Measurements from ENCODE around the gene ALCAM. TPM values are rescaled to one million over a fixed set of nuclear protein-coding genes. Genes with fewer than 3 reads are reported as not detected.

The ALCAM gene
- total and polyA plus RNA-seq, 2 of the 8 experiments (the other 6 are each of a cell fraction or from before 2014, with no cell fraction given), result 10.8 to 33.0 TPM

GRCh38 chr3:105537371-105538080 lies 170.8 kb downstream of the ALCAM start:
- 88% methylated on average over 1 of the region's 1 CpG; no CpG with 5 or more reads in 1 of the 2 experiments for WGBS, 2 experiments (ENCODE audit: extremely low coverage in 1 of 2, insufficient coverage in 1 of 2, insufficient read length in 1 of 2, insufficient replicate concordance in 2 of 2, low coverage in 1 of 2, low lambda C conversion rate in 2 of 2, missing lambda C conversion rate in 1 of 2)
- Histone ChIP-seq H3K4ac (replicated peaks; ENCODE audit: insufficient read length, low read depth, low read length) (no peak overlapping the region), H4K91ac (replicated peaks; ENCODE audit: insufficient read length, low read length) (no peak overlapping the region), H2BK5ac (ENCODE audit: low read depth, low read length) (no peak overlapping the region), H3K36me3 (ENCODE audit: control insufficient read depth in 2 of 4, insufficient read depth in 4 of 4, low read length in 3 of 4) (peaks cover 0 to 35% (median 7%) of the 10 kb centered on the region in 4 experiments; a peak in 6 of 8 replicates), H2AK5ac (ENCODE audit: low read depth, low read length) (no peak overlapping the region), H3K27ac (ENCODE audit: low read depth, low read length) (no peak overlapping the region), H3K4me2 (ENCODE audit: insufficient read depth in 1 of 2, low read depth in 2 of 2, low read length in 2 of 2) (no peak overlapping the region), H2BK15ac (ENCODE audit: low read length) (no peak overlapping the region), H3K79me1 (ENCODE audit: low read depth, low read length) (no peaks in the 10 kb centered on the region), H3K9me3 (ENCODE audit: insufficient read depth in 2 of 2, low read depth in 1 of 2, low read length in 1 of 2) (no peaks in the 10 kb centered on the region), H3K56ac (replicated peaks; ENCODE audit: insufficient read length, low read depth, low read length) (no peak overlapping the region), H4K20me1 (replicated peaks in 1 of 2; ENCODE audit: control insufficient read depth in 1 of 2, insufficient read depth in 2 of 2, low read length in 2 of 2) (no peaks in the 10 kb centered on the region), H2BK12ac (ENCODE audit: low read depth, low read length) (no peak overlapping the region), H3K4me3 (ENCODE audit: extremely low read depth in 1 of 4, insufficient read depth in 2 of 4, low read depth in 3 of 4, low read length in 4 of 4) (no peak overlapping the region), H2BK20ac (ENCODE audit: low read length) (no peak overlapping the region), H4K5ac (ENCODE audit: insufficient read length, low read depth, low read length) (no peak overlapping the region), H4K8ac (ENCODE audit: extremely low read depth, insufficient read depth, low read length) (no peak overlapping the region), H3K4me1 (replicated peaks in 1 of 4; ENCODE audit: control insufficient read depth in 3 of 4, insufficient read depth in 4 of 4, low read length in 3 of 4) (no peaks in the 10 kb centered on the region), H3K18ac (ENCODE audit: extremely low read depth, low read length) (no peak overlapping the region), H2AFZ (ENCODE audit: low read length) (no peak overlapping the region), H3K14ac (ENCODE audit: insufficient read length) (no peak overlapping the region), H3K9ac (replicated peaks in 1 of 4; ENCODE audit: extremely low read depth in 1 of 4, low read depth in 3 of 4, low read length in 3 of 4) (no peak overlapping the region), H2BK120ac (replicated peaks; ENCODE audit: low read depth, low read length) (no peak overlapping the region), H3K79me2 (ENCODE audit: control insufficient read depth in 1 of 2, insufficient read depth in 2 of 2, low read length in 2 of 2) (no peaks in the 10 kb centered on the region), H3K27me3 (replicated peaks in 1 of 4; ENCODE audit: control insufficient read depth in 3 of 4, extremely low read depth in 1 of 4, insufficient read depth in 3 of 4, low read length in 3 of 4) (no peaks in the 10 kb centered on the region), H3K23me2 (ENCODE audit: low read depth, low read length) (no peaks in the 10 kb centered on the region), H3K23ac (ENCODE audit: insufficient read length) (no peak overlapping the region)
- ChIA-PET CTCF (ENCODE audit: partially characterized antibody) (interaction anchor here (0.7 kb wide), 1 partner anchor 100 kb away, joined by 3 read pairs; no protein-coding TSS in a partner anchor), POLR2A (ENCODE audit: partially characterized antibody) (no interaction called here)
- no peak for FAIRE-seq
- no peak for DNase-seq (ENCODE audit: low read depth in 1 of 2, low spot score in 2 of 2)
- no peak for TF ChIP-seq ASH2L (IDR thresholded peaks at IDR 0.05; ENCODE audit: low read length)
- TF ChIP-seq MAFK (IDR thresholded peaks at IDR 0.05; ENCODE audit: low read depth, low read length), result no peak
- no peak for TF ChIP-seq YY1 (IDR thresholded peaks at IDR 0.05; ENCODE audit: low read depth, low read length)
- TF ChIP-seq CTBP2 (IDR thresholded peaks at IDR 0.05; ENCODE audit: borderline replicate concordance, insufficient read depth, insufficient read length, low read length), result no peak
- no peak for TF ChIP-seq BACH1 (IDR thresholded peaks at IDR 0.05; ENCODE audit: low read length)
- TF ChIP-seq BCL11A (IDR thresholded peaks at IDR 0.05; ENCODE audit: low read depth in 2 of 2, low read length in 2 of 2), result no peak
- TF ChIP-seq, protein P1, sequence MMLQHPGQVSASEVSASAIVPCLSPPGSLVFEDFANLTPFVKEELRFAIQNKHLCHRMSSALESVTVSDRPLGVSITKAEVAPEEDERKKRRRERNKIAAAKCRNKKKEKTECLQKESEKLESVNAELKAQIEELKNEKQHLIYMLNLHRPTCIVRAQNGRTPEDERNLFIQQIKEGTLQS (IDR thresholded peaks at IDR 0.05; ENCODE audit: insufficient read depth, low read depth, low read length), result no peak
- TF ChIP-seq, protein P2, sequence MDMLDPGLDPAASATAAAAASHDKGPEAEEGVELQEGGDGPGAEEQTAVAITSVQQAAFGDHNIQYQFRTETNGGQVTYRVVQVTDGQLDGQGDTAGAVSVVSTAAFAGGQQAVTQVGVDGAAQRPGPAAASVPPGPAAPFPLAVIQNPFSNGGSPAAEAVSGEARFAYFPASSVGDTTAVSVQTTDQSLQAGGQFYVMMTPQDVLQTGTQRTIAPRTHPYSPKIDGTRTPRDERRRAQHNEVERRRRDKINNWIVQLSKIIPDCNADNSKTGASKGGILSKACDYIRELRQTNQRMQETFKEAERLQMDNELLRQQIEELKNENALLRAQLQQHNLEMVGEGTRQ (IDR thresholded peaks at IDR 0.05; ENCODE audit: low read length), result no peak
- TF ChIP-seq SP2 (IDR thresholded peaks at IDR 0.05; ENCODE audit: low read length), result no peak
- TF ChIP-seq HDAC2 (IDR thresholded peaks at IDR 0.05; ENCODE audit: borderline replicate concordance in 1 of 2, low read depth in 2 of 2, low read length in 2 of 2), result no peak
- no peak for TF ChIP-seq SRF (IDR thresholded peaks at IDR 0.05; ENCODE audit: low read depth, low read length)
- no peak for TF ChIP-seq SP4 (IDR thresholded peaks at IDR 0.05; ENCODE audit: low read length)

Measured in H1 (cell line).